Ovary (tissue), 9 donors: ENCODE measurements around the gene C8B. TPM values are rescaled to one million over a fixed set of nuclear protein-coding genes. Genes with fewer than 3 reads are reported as not detected.

Source experiments
- DNase-seq, 5 donors: peaks; one replicate each; pipeline ENCODE4 v3.0.0-alpha.2; 2019 to 2020
- H3K27ac ChIP-seq, 2 donors: fragments of 200-600 bp; one replicate each; pipeline versions ENCODE4 v1.5.1 to v1.8.0; 2019 to 2022
- H3K27me3 ChIP-seq: fragments of 200-600 bp; one replicate; pipeline ENCODE4 v1.8.0; 2022
- H3K36me3 ChIP-seq: fragments of 200-600 bp; sonication (generic); one replicate; pipeline ENCODE4 v1.5.1; 2019
- H3K4me1 ChIP-seq: one replicate; pipeline ENCODE4 v1.8.1; 2013; ENCODE audit warnings: mild to moderate bottlenecking, moderate library complexity; ENCODE audit not compliant: insufficient read depth
- H3K4me3 ChIP-seq: fragments of 200-600 bp; sonication (generic); one replicate; pipeline ENCODE4 v1.5.1; 2017
- H3K9me3 ChIP-seq, 2 donors: fragments of 200-600 bp in 1 of 2; sonication (generic) in 1 of 2; one replicate each; pipeline versions ENCODE4 v1.5.1 to v1.8.1; 2013 to 2019; ENCODE audit warnings: mild to moderate bottlenecking in 1 of 2, moderate library complexity in 1 of 2
- CTCF ChIP-seq, 3 donors: fragments of 450-650 bp in 2 of 3; fragments of 200-600 bp in 1 of 3; IDR thresholded peaks; one replicate each; pipeline versions ENCODE4 v1.5.1 to v1.8.0; 2016 to 2022; ENCODE audit warnings: antibody characterized with exemption in 3 of 3, mild to moderate bottlenecking in 1 of 3
- EP300 ChIP-seq: sonication (generic); formaldehyde crosslinking; IDR thresholded peaks from one replicate; pipeline ENCODE4 v1.6.1; 2017; ENCODE audit warnings: antibody characterized with exemption
- POLR2A ChIP-seq: fragments of 450-650 bp; IDR thresholded peaks from one replicate; pipeline ENCODE4 v1.6.1; 2017; ENCODE audit warnings: antibody characterized with exemption, mild to moderate bottlenecking, moderate library complexity
- WGBS, 3 donors: extraction: QIAGEN DNeasy Blood & Tissue Kit in 1 of 3; methylation state at CpG; one replicate each; pipeline versions ENCODE4 v1.1.5 to v1.1.7; 2013 to 2017; 5-methylcytosine and 5-hydroxymethylcytosine counted together
- intact Hi-C, 4 donors: fragments of 100-400 bp; cut with DNase I; formaldehyde crosslinking; loops; one replicate each; pipeline versions ENCODE4 v1.11.0 to v1.15.1; 2022 to 2023
- polyA plus RNA-seq, 2 donors: library from polyadenylated mRNA; stranded (reverse); fragments of 200-250 nt in 1 of 2; fragments of 350-450 nt in 1 of 2; fragmentation: Illumina TruSeq in 1 of 2; extraction: RNeasy Lipid Tissue Mini Kit (QIAGEN cat#74804) in 1 of 2; gene quantifications; one replicate each; pipeline ENCODE4 v1.2.3, GENCODE V29; 2013 to 2014
- total RNA-seq, 7 donors: library from RNA; depleted of rRNA in 2 of 7; stranded (reverse); fragments of >200 nt in 2 of 7; fragmentation: NEBNext Ultra II Directional in 3 of 7; extraction: Animal tissue kit (Norgen Biotek cat#: 25700) in 3 of 7; gene quantifications; one replicate each; pipeline versions ENCODE4 v1.1.0 to v1.2.4, GENCODE V29; 2016 to 2023
- donor health status: DM: no; HTN: no; CAD: no; lungs with moderate emphysema.
- donor health status: DM: no; HTN: no; CAD: no.
- donor health status: Bipolar disorder and iron deficiency.
- donor health status: DM: yes; HTN: yes; CAD: no.
- donor health status: DM: no; HTN: no; CAD: no.
- donor health status: DM: yes; HTN: yes; CAD: no.

Gene C8B
- total and polyA plus RNA-seq, 9 donors, result 0.13 TPM; not detected in 8

- no peak overlapping the region for H3K4me3 ChIP-seq
- no peak overlapping the region for H3K27ac ChIP-seq
- DNase-seq, result no peak
- intact Hi-C loops, result no loop called here
- no peaks in the 10 kb centered on the region for H3K27me3 ChIP-seq
- H3K4me1 ChIP-seq, result no peaks in the 10 kb centered on the region
- TF ChIP-seq POLR2A (no peak), EP300 (no peak), CTCF (IDR thresholded peaks at IDR 0.05) (no peak)
- 74 to 81% (median 75%) methylated on average over 3 of the region's 3 CpGs for WGBS, 3 donors
- H3K9me3 ChIP-seq, result no peaks in the 10 kb centered on the region
- H3K36me3 ChIP-seq, result no peaks in the 10 kb centered on the region
Measured at GRCh38 chr1:56931686-56932085, 34.1 kb downstream of the C8B start.

- H3K4me3 ChIP-seq, result no peak overlapping the region
- TF ChIP-seq CTCF (IDR thresholded peaks at IDR 0.05) (no peak), EP300 (no peak), POLR2A (no peak)
- no peak for DNase-seq
- intact Hi-C loops, result no loop called here
- H3K9me3 ChIP-seq, result no peaks in the 10 kb centered on the region
- H3K27me3 ChIP-seq, result no peaks in the 10 kb centered on the region
- H3K4me1 ChIP-seq, result no peaks in the 10 kb centered on the region
- H3K36me3 ChIP-seq, result no peaks in the 10 kb centered on the region
- no peak overlapping the region for H3K27ac ChIP-seq
- WGBS, 3 donors, result 46 to 51% (median 47%) methylated on average over 3 of the region's 3 CpGs
Measured at GRCh38 chr1:56931211-56931610, 34.6 kb downstream of the C8B start.

GRCh38 chr1:56929492-56929891 is 36.3 kb downstream of the C8B start:
- TF ChIP-seq EP300, result no peak
- no peak for TF ChIP-seq CTCF (IDR thresholded peaks at IDR 0.05)
- no peak for TF ChIP-seq POLR2A
- WGBS, 3 donors, result 71 to 77% (median 77%) methylated on average over 2 of the region's 2 CpGs
- DNase-seq, result no peak
- Histone ChIP-seq H3K9me3 (no peaks in the 10 kb centered on the region), H3K27me3 (no peaks in the 10 kb centered on the region), H3K36me3 (no peaks in the 10 kb centered on the region), H3K4me3 (no peak overlapping the region), H3K4me1 (no peaks in the 10 kb centered on the region), H3K27ac (no peak overlapping the region)
- intact Hi-C loops, result no loop called here

- TF ChIP-seq EP300 (no peak), POLR2A (no peak), CTCF (IDR thresholded peaks at IDR 0.05) (no peak)
- H3K27ac ChIP-seq, result no peak overlapping the region
- intact Hi-C loops, result no loop called here
- no peak overlapping the region for H3K4me3 ChIP-seq
- DNase-seq, result no peak
- no peaks in the 10 kb centered on the region for H3K4me1 ChIP-seq
- H3K27me3 ChIP-seq, result no peaks in the 10 kb centered on the region
- no peaks in the 10 kb centered on the region for H3K36me3 ChIP-seq
- WGBS, 3 donors, result 89 to 93% (median 92%) methylated on average over 3 of the region's 3 CpGs
- no peaks in the 10 kb centered on the region for H3K9me3 ChIP-seq
Measured at GRCh38 chr1:56927986-56928385, 37.8 kb downstream of the C8B start.

GRCh38 chr1:56927171-56927570 is 38.6 kb downstream of the C8B start:
- 44 to 49% (median 44%) methylated on average over 4 of the region's 4 CpGs for WGBS, 3 donors
- TF ChIP-seq EP300, result no peak
- no peak for TF ChIP-seq CTCF (IDR thresholded peaks at IDR 0.05)
- TF ChIP-seq POLR2A, result no peak

More at GRCh38 chr1:56927171-56927570, 38.6 kb downstream of the C8B start:
- H3K4me1 ChIP-seq, result no peaks in the 10 kb centered on the region
- H3K4me3 ChIP-seq, result no peak overlapping the region
- intact Hi-C loops, result no loop called here
- no peaks in the 10 kb centered on the region for H3K27me3 ChIP-seq
- H3K9me3 ChIP-seq, result no peaks in the 10 kb centered on the region
- DNase-seq, result no peak
- no peaks in the 10 kb centered on the region for H3K36me3 ChIP-seq
- no peak overlapping the region for H3K27ac ChIP-seq
